Astrocyte of the spinal cord (primary cell): ENCODE results near the gene ARL4D.

Experiments used
- DNase-seq: peaks from one replicate; pipeline ENCODE4 v3.0.0; 2011; ENCODE audit warnings: low read depth, low spot score
- H3K4me3 ChIP-seq: 2 replicates; pipeline ENCODE4 v1.5.1; 2011; ENCODE audit warnings: low read depth, mild to moderate bottlenecking, low read length, moderate library complexity
- CTCF ChIP-seq: IDR thresholded peaks from 2 replicates; pipeline ENCODE4 v1.5.1; 2012; ENCODE audit warnings: low read depth, mild to moderate bottlenecking, low read length, inconsistent platforms
- in situ Hi-C: cut with HindIII; loops from 2 replicates; pipeline ENCODE4 v1.10.0; 2017; ENCODE audit warnings: low sequenced_read_pairs

Gene ARL4D

DNA sequence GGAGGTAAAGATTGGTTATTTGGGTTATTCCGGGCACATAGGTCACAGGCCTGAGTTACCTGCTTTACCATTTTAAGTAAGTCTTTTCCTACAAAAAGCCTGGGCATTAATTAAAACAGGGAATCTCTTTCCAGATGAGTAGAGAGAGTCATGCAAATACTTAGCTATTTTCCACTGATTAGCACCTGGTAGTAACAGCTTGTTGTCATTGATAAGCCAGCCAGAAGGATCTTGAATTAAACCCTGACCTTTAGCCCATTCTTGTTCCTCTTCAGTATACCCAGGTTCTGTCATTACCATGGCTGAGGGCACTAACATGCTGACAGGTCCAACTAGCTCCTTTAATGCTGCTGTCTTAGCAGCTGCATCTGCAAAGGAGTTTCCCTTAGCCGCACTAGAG lies 44.4 kb upstream of the ARL4D start:
- no peak overlapping the region for H3K4me3 ChIP-seq
- TF ChIP-seq CTCF, result no peak
- no peak for DNase-seq
- in situ Hi-C loops, result no loop called here

- in situ Hi-C loops, result no loop called here
- no peak for DNase-seq
These were observed 42.3 kb upstream of the ARL4D start for GRCh38 chr17:43356450-43356849.

DNA sequence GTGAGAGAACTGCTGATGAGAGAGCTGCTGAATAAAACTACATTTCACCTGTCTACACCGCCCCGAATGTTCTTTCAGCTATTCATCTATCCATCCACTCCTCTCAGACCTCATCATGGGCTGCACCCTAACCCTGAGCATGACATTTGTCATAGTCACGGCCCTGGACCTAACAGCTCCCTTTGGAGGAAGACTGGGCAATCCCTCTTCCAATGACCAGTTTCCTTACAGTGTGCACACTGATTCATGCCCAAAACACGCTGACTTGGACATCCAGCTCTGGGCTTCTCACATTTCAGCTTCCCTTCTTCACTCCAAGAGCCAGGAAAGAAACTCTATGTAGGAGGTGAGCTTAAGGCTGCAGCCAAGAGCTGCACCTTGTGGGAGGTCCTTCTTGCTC lies 41.8 kb upstream of the ARL4D start:
- peak; percentile 91 for DNase-seq
- in situ Hi-C loops, result no loop called here
- TF ChIP-seq CTCF, result no peak
- no peak overlapping the region for H3K4me3 ChIP-seq

More at GRCh38 chr17:43356450-43356849, 42.3 kb upstream of the ARL4D start:
- H3K4me3 ChIP-seq, result no peak overlapping the region
- no peak for TF ChIP-seq CTCF

- no peak for TF ChIP-seq CTCF
- DNase-seq, result no peak
- no peak overlapping the region for H3K4me3 ChIP-seq
- in situ Hi-C loops, result no loop called here
These were observed 39.2 kb upstream of the ARL4D start for GRCh38 chr17:43359469-43360110.

DNA sequence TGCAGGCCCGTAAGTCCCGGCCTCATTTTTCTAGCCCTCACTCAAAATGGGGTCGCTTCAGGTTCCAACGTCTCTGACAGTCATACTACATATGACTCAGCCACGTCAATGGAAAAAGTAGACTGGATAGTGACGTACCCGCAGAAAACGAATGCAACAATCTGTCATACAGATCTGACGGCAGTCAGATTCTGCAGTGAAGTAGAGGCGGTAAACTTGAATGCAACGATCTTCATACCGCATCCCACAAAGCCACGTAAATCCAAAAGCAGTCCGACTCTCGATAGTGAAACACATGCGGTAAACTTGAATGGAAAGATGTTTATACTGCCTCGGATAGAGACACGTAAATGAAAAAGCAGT lies 38.4 kb upstream of the ARL4D start:
- in situ Hi-C loops, result no loop called here
- H3K4me3 ChIP-seq, result peak overlapping the region; percentile 52
- peak; percentile 75 for DNase-seq
- no peak for TF ChIP-seq CTCF

GRCh38 chr17:43360739-43361505 lies 37.9 kb upstream of the ARL4D start:
- TF ChIP-seq CTCF, result no peak
- peak; percentile 99 for DNase-seq
- peak overlapping the region; percentile 52 for H3K4me3 ChIP-seq
- in situ Hi-C loops, result no loop called here
